ENCODE results near the gene ARHGAP24.
A peak's percentile ranks its signal among the peaks of the same experiment; 100 is the strongest.

The ARHGAP24 gene

DNA sequence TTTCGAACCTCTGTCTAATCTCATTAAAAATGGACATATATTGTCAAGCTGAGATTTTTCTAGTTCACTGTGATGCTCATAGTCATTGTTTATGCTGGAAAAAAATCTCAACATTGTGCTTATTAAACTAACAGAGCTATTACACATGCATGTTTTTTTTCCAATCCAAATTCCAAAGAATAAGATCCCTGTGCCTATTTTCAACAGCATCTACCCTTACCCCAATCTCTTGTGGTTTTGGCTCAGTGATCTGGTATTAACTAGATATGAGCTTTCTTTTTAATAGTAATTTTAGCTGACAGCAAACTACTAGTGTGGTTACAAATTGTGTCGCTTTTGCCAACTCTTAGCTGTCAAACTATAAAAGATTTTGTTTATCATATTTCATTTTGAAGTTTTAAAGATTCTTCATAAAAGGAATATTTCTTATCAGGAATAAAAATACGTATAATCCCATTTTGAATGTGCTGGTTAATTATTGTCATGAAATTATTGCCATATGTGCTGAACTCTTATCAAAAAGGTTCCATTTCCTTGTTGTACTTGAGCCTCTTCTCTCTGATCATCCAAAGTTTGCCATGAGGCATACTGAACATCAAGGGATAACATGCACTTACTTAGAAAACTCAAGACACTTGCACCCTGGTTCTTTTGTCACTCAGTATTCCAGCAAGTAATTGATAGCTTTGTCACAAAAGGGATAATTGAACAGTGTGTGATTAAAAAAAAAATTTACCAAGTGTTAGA, 241.2 kb downstream of the ARHGAP24 start:
- Histone ChIP-seq H2BK120ac (ENCODE audit: insufficient read depth, low read length, poor library complexity) (no peak overlapping the region), H3K23ac (ENCODE audit: low read length) (no peak overlapping the region), H4K12ac (ENCODE audit: low read depth, low read length) (no peak overlapping the region), H3K4me1 (ENCODE audit: control insufficient read depth in 1 of 2, insufficient read depth in 2 of 2, low read length in 2 of 2) (no peaks in the 10 kb centered on the region), H2BK5ac (ENCODE audit: low read depth, low read length, poor library complexity) (no peak overlapping the region), H3K27me3 (ENCODE audit: insufficient read depth, low read length) (no peaks in the 10 kb centered on the region), H2AK5ac (ENCODE audit: low read length) (no peak overlapping the region), H4K8ac (ENCODE audit: low read depth, low read length) (no peak overlapping the region), H3K4me3 (ENCODE audit: low read depth, low read length) (no peak overlapping the region), H3K79me1 (ENCODE audit: low read length) (no peaks in the 10 kb centered on the region), H3K4ac (ENCODE audit: low read depth, low read length) (no peak overlapping the region), H3K36me3 (ENCODE audit: control insufficient read depth in 1 of 2, insufficient read depth in 2 of 2, low read length in 2 of 2) (no peaks in the 10 kb centered on the region), H3K27ac (ENCODE audit: low read depth, low read length) (no peak overlapping the region), H3K79me2 (ENCODE audit: control insufficient read depth, insufficient read depth, low read length, poor library complexity) (no peaks in the 10 kb centered on the region), H3K4me2 (ENCODE audit: low read length) (no peak overlapping the region), H3K9me3 (ENCODE audit: insufficient read depth, low read depth, low read length) (no peaks in the 10 kb centered on the region), H2AFZ (ENCODE audit: insufficient read depth, low read length, poor library complexity) (no peak overlapping the region), H4K91ac (ENCODE audit: low read depth, low read length) (no peak overlapping the region), H3K9ac (ENCODE audit: low read length) (no peak overlapping the region), H3K18ac (ENCODE audit: low read length) (no peak overlapping the region), H3K14ac (ENCODE audit: low read length) (no peak overlapping the region), H2BK12ac (ENCODE audit: low read length) (no peak overlapping the region)
- no peak for DNase-seq
- WGBS (ENCODE audit: extremely low coverage, insufficient coverage, insufficient read length): no CpG with 5 or more reads among the region's 3 CpGs

DNA sequence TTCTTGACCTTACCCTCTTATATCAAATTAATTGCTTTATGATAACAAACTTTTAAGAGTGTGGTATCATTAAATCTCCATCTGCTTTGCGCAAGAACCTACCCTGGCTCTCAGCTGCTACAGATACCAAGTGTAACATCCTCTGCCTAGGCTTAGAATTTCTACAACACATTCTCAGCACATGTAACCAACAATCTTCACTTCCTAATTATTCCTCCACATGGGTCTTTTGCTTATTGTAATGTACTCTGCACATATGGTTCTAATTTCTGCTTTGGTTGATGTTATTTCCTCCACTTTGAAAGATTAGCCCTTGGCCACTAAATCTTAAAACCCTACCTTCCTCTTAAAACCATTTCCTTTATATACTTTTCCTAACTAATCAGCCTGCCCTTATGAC, 242.4 kb downstream of the ARHGAP24 start:
- H3K23ac ChIP-seq (ENCODE audit: low read length): no peak overlapping the region
- no peak overlapping the region for H4K91ac ChIP-seq (ENCODE audit: low read depth, low read length)
- H2BK5ac ChIP-seq (ENCODE audit: low read depth, low read length, poor library complexity): no peak overlapping the region
- H3K14ac ChIP-seq (ENCODE audit: low read length): no peak overlapping the region
- no peaks in the 10 kb centered on the region for H3K9me3 ChIP-seq (ENCODE audit: insufficient read depth, low read depth, low read length)
- H3K4me1 ChIP-seq (ENCODE audit: control insufficient read depth in 1 of 2, insufficient read depth in 2 of 2, low read length in 2 of 2): no peaks in the 10 kb centered on the region
- no CpG with 5 or more reads among the region's 1 CpG for WGBS (ENCODE audit: extremely low coverage, insufficient coverage, insufficient read length)
- no peak overlapping the region for H2AFZ ChIP-seq (ENCODE audit: insufficient read depth, low read length, poor library complexity)
- H4K12ac ChIP-seq (ENCODE audit: low read depth, low read length): no peak overlapping the region
- H4K8ac ChIP-seq (ENCODE audit: low read depth, low read length): no peak overlapping the region
- no peak overlapping the region for H3K4me2 ChIP-seq (ENCODE audit: low read length)
- no peak overlapping the region for H2AK5ac ChIP-seq (ENCODE audit: low read length)
- no peak overlapping the region for H2BK12ac ChIP-seq (ENCODE audit: low read length)
- no peak overlapping the region for H3K4ac ChIP-seq (ENCODE audit: low read depth, low read length)
- no peak overlapping the region for H3K4me3 ChIP-seq (ENCODE audit: low read depth, low read length)
- no peak overlapping the region for H3K27ac ChIP-seq (ENCODE audit: low read depth, low read length)
- H3K36me3 ChIP-seq (ENCODE audit: control insufficient read depth in 1 of 2, insufficient read depth in 2 of 2, low read length in 2 of 2): no peaks in the 10 kb centered on the region
- no peaks in the 10 kb centered on the region for H3K79me2 ChIP-seq (ENCODE audit: control insufficient read depth, insufficient read depth, low read length, poor library complexity)
- H3K79me1 ChIP-seq (ENCODE audit: low read length): no peaks in the 10 kb centered on the region
- H3K9ac ChIP-seq (ENCODE audit: low read length): no peak overlapping the region
- H2BK120ac ChIP-seq (ENCODE audit: insufficient read depth, low read length, poor library complexity): no peak overlapping the region
- DNase-seq: no peak
- no peaks in the 10 kb centered on the region for H3K27me3 ChIP-seq (ENCODE audit: insufficient read depth, low read length)
- no peak overlapping the region for H3K18ac ChIP-seq (ENCODE audit: low read length)

DNA sequence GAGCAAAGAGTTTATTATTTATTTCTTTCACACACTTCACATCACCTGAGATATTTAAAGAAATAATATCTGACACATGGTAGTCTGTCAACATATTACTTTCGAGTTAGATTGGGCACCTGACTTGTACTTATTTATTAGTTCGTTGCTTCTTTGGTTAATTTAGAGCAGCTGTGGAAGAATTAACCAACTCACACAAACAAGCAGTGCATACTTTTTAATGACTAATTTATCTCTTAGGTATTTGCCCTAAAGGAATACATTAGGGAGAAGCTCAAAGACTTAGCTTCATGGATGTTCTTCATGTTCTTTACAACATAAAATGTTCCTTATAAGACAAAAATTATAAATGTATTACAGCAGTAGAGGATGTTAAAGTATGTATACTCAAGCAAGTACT, 242.9 kb downstream of the ARHGAP24 start:
- Histone ChIP-seq H3K4me1 (ENCODE audit: control insufficient read depth in 1 of 2, insufficient read depth in 2 of 2, low read length in 2 of 2) (no peaks in the 10 kb centered on the region), H3K9ac (ENCODE audit: low read length) (no peak overlapping the region), H3K27me3 (ENCODE audit: insufficient read depth, low read length) (no peaks in the 10 kb centered on the region), H3K9me3 (ENCODE audit: insufficient read depth, low read depth, low read length) (no peaks in the 10 kb centered on the region), H3K4ac (ENCODE audit: low read depth, low read length) (no peak overlapping the region), H3K18ac (ENCODE audit: low read length) (no peak overlapping the region), H4K12ac (ENCODE audit: low read depth, low read length) (no peak overlapping the region), H3K4me3 (ENCODE audit: low read depth, low read length) (no peak overlapping the region), H2AK5ac (ENCODE audit: low read length) (no peak overlapping the region), H2BK12ac (ENCODE audit: low read length) (no peak overlapping the region), H3K23ac (ENCODE audit: low read length) (no peak overlapping the region), H3K4me2 (ENCODE audit: low read length) (no peak overlapping the region), H2BK120ac (ENCODE audit: insufficient read depth, low read length, poor library complexity) (no peak overlapping the region), H4K8ac (ENCODE audit: low read depth, low read length) (no peak overlapping the region), H2AFZ (ENCODE audit: insufficient read depth, low read length, poor library complexity) (no peak overlapping the region), H3K14ac (ENCODE audit: low read length) (no peak overlapping the region), H3K27ac (ENCODE audit: low read depth, low read length) (no peak overlapping the region), H3K79me2 (ENCODE audit: control insufficient read depth, insufficient read depth, low read length, poor library complexity) (no peaks in the 10 kb centered on the region), H3K36me3 (ENCODE audit: control insufficient read depth in 1 of 2, insufficient read depth in 2 of 2, low read length in 2 of 2) (no peaks in the 10 kb centered on the region), H3K79me1 (ENCODE audit: low read length) (no peaks in the 10 kb centered on the region), H4K91ac (ENCODE audit: low read depth, low read length) (no peak overlapping the region), H2BK5ac (ENCODE audit: low read depth, low read length, poor library complexity) (no peak overlapping the region)
- peak in 1 of 2 donors; percentile 48 for DNase-seq
- WGBS (ENCODE audit: extremely low coverage, insufficient coverage, insufficient read length): no CpG with 5 or more reads among the region's 2 CpGs

DNA sequence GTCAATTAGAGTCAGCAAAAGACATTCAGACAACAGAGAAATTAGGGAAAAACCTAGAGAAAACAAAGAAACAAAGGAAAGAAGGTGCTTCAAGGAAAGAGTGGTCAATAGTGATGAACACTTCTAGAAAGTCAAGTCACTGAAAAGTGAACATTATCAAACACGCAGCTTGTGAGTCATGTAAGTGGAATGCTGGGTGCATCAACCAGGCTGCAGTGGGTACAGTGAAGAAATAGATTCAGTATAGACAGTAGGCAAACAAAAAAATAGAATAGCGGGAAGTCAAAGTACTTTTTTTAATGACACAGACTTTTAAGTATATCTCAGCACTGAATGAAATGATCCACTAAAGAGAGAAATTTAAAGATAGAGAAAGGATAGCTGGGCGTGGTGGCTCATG, 245.8 kb downstream of the ARHGAP24 start:
- no peak overlapping the region for H3K4me3 ChIP-seq (ENCODE audit: low read depth, low read length)
- H3K36me3 ChIP-seq (ENCODE audit: control insufficient read depth in 1 of 2, insufficient read depth in 2 of 2, low read length in 2 of 2): no peaks in the 10 kb centered on the region
- H3K27ac ChIP-seq (ENCODE audit: low read depth, low read length): no peak overlapping the region
- no peak overlapping the region for H2BK120ac ChIP-seq (ENCODE audit: insufficient read depth, low read length, poor library complexity)
- H3K4me1 ChIP-seq (ENCODE audit: control insufficient read depth in 1 of 2, insufficient read depth in 2 of 2, low read length in 2 of 2): no peaks in the 10 kb centered on the region
- no peaks in the 10 kb centered on the region for H3K79me1 ChIP-seq (ENCODE audit: low read length)
- no peak overlapping the region for H3K14ac ChIP-seq (ENCODE audit: low read length)
- H3K9ac ChIP-seq (ENCODE audit: low read length): no peak overlapping the region
- H3K79me2 ChIP-seq (ENCODE audit: control insufficient read depth, insufficient read depth, low read length, poor library complexity): no peaks in the 10 kb centered on the region
- no peak overlapping the region for H3K18ac ChIP-seq (ENCODE audit: low read length)
- WGBS (ENCODE audit: extremely low coverage, insufficient coverage, insufficient read length): no CpG with 5 or more reads among the region's 3 CpGs
- H4K8ac ChIP-seq (ENCODE audit: low read depth, low read length): no peak overlapping the region
- H3K27me3 ChIP-seq (ENCODE audit: insufficient read depth, low read length): no peaks in the 10 kb centered on the region
- no peak overlapping the region for H3K23ac ChIP-seq (ENCODE audit: low read length)
- no peak overlapping the region for H2BK12ac ChIP-seq (ENCODE audit: low read length)
- peak in 1 of 2 donors; percentile 58 for DNase-seq
- no peak overlapping the region for H3K4me2 ChIP-seq (ENCODE audit: low read length)
- H4K12ac ChIP-seq (ENCODE audit: low read depth, low read length): no peak overlapping the region
- no peaks in the 10 kb centered on the region for H3K9me3 ChIP-seq (ENCODE audit: insufficient read depth, low read depth, low read length)
- H4K91ac ChIP-seq (ENCODE audit: low read depth, low read length): no peak overlapping the region
- H3K4ac ChIP-seq (ENCODE audit: low read depth, low read length): no peak overlapping the region
- H2AK5ac ChIP-seq (ENCODE audit: low read length): no peak overlapping the region
- H2BK5ac ChIP-seq (ENCODE audit: low read depth, low read length, poor library complexity): no peak overlapping the region
- H2AFZ ChIP-seq (ENCODE audit: insufficient read depth, low read length, poor library complexity): no peak overlapping the region
